GM13977 (cell line): ENCODE measurements around the gene SEPTIN10.

Experiments used
- DNase-seq: peaks from one replicate; pipeline ENCODE4 v3.0.0; 2012; ENCODE audit warnings: low spot score
- in situ Hi-C: fragments of 300-500 bp; cut with MboI; formaldehyde crosslinking; loops from one replicate; pipeline ENCODE4 v1.12.0; 2022; ENCODE audit warnings: low sequenced_read_pairs, low pct_unique_long_range_greater_than_20kb, mixed read lengths, inconsistent platforms; ENCODE audit not compliant: unreplicated experiment
- TF ChIP-seq, protein P1 (sequence below): IDR thresholded peaks from 2 replicates; pipeline ENCODE4 v1.5.1; 2012; ENCODE audit warnings: mild to moderate bottlenecking, control low read depth; ENCODE audit not compliant: insufficient read depth; ENCODE audit errors: extremely low read depth, missing control alignments

Gene SEPTIN10

DNA sequence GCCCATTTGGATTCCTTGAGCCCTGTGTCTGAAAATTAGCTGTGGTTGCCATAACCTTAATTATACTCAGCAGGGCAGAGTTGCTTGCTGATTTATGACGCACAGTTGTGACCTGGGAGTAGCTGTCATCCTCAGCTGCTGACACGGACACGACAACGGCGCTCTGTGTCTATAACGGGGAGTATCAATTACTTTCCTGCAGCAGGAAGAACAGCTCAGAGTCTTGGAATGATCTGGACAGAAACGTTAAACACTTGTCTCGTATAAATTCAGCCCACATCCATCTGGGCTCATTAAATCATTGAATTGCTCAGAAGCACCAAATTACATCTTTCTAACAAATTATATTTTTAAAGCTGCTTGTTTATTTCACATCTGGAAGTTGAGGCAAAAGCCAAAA is 116.3 kb downstream of the SEPTIN10 start:
- TF ChIP-seq, protein P1, sequence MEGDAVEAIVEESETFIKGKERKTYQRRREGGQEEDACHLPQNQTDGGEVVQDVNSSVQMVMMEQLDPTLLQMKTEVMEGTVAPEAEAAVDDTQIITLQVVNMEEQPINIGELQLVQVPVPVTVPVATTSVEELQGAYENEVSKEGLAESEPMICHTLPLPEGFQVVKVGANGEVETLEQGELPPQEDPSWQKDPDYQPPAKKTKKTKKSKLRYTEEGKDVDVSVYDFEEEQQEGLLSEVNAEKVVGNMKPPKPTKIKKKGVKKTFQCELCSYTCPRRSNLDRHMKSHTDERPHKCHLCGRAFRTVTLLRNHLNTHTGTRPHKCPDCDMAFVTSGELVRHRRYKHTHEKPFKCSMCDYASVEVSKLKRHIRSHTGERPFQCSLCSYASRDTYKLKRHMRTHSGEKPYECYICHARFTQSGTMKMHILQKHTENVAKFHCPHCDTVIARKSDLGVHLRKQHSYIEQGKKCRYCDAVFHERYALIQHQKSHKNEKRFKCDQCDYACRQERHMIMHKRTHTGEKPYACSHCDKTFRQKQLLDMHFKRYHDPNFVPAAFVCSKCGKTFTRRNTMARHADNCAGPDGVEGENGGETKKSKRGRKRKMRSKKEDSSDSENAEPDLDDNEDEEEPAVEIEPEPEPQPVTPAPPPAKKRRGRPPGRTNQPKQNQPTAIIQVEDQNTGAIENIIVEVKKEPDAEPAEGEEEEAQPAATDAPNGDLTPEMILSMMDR, result no peak
- in situ Hi-C loops, result no loop called here
- DNase-seq, result no peak

- in situ Hi-C loops, result no loop called here
- no peak for DNase-seq
- TF ChIP-seq, protein P1, result no peak
Observed at GRCh38 chr2:109494351-109494750, 119.4 kb downstream of the SEPTIN10 start.

DNA sequence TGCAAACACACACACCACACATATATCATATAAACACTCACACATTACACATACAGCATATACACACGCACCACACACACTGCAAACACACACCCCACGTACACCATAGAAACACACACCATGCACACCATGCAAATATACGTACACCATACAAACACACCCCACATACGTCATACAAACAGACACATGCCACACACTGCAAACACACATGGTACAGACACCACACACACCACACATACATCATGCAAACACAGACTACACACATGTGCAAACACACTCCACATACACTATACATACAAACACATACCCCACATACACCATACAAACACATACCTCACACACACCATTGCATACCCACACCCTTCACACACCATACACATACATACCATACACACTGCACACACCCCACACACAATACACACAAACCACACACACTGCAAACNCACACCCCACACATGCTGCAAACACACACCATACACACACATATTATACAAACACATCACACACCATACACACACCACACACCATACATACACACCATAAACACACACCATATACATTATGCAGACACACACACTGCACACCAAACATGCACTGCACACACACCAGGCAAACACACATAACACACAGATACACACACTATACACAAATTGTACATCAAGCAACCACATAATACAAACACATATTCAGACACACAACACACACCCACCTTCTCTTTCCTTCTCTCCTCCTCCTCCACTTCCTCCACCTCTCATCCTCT is 120.4 kb downstream of the SEPTIN10 start:
- TF ChIP-seq, protein P1, result no peak
- in situ Hi-C loops, result no loop called here
- no peak for DNase-seq
